ENCODE measurements around the gene MTCL1. TPM values are rescaled to one million over a fixed set of nuclear protein-coding genes. Genes with fewer than 3 reads are reported as not detected.

MTCL1 gene
- total and polyA plus RNA-seq, 9 of the 15 experiments (the other 6 are each of a cell fraction or from before 2014, with no cell fraction given) = 0.21 to 7.4 (median 3.7) TPM

DNA sequence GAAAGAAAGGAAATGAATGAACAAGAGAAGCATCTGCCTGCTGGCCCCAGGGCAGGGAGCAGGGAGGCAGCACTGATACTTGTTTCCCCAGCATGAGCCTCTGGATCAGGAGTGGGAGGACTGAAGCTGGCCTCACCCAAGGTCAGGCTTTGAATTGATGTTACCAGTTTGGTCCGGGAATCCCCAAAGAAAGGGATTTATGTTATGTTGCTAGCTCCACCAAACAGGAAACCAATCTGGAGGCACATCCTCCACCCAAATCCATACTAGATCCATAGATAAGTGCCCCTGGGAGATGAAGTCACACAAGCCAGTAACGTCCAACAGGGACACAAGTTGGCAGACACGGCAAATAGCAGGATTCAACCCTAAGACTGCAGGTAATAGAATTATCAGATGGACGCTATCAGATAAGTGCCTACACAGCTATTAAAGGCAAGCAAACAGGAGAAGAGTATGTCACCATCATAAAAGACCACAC is 85.9 kb downstream of the MTCL1 start:
- Histone ChIP-seq H2AFZ (ENCODE audit: low read depth, low read length) (no peak overlapping the region), H3K27ac (ENCODE audit: extremely low read depth, low read depth, low read length) (no peak overlapping the region), H3K79me2 (ENCODE audit: control insufficient read depth, insufficient read depth, low read length) (no peaks in the 10 kb centered on the region), H3K9me3 (replicated peaks; ENCODE audit: control insufficient read depth, insufficient read depth, low read depth, low read length) (no peaks in the 10 kb centered on the region), H4K20me1 (replicated peaks; ENCODE audit: control insufficient read depth, insufficient read depth, low read length) (no peaks in the 10 kb centered on the region), H3K9me1 (ENCODE audit: control insufficient read depth, insufficient read depth, low read length) (no peaks in the 10 kb centered on the region), H3K4me2 (ENCODE audit: insufficient read depth, low read length) (no peak overlapping the region), H3K4me3 (no peak overlapping the region), H3K36me3 (ENCODE audit: control insufficient read depth, insufficient read depth, low read length) (no peaks in the 10 kb centered on the region), H3K27me3 (ENCODE audit: control insufficient read depth in 2 of 2, insufficient read depth in 2 of 2, low read length in 2 of 2) (peaks cover 23 to 45% of the 10 kb centered on the region in 2 experiments), H3K4me1 (replicated peaks in 1 of 2; ENCODE audit: control insufficient read depth in 2 of 2, insufficient read depth in 2 of 2, low read length in 2 of 2) (peaks cover 3 to 8% of the 10 kb centered on the region in 2 experiments; a peak in 4 of 5 replicates), H3K9ac (ENCODE audit: insufficient read depth in 1 of 2, low read depth in 2 of 2, low read length in 2 of 2) (no peak overlapping the region)
- WGBS (ENCODE audit: insufficient coverage, low coverage, missing lambda C conversion rate) = 16% methylated on average over 4 of the region's 4 CpGs
- in situ Hi-C loops (cut with MboI) = no loop called here
- no peak for FAIRE-seq
- POLR2A ChIA-PET = interaction anchor here (0.7 to 3.5 kb wide), 3 partner anchors 16 to 28 kb away, joined by 3 to 8 read pairs (median 4); no protein-coding TSS in a partner anchor
- DNase-seq (ENCODE audit: extremely low read depth in 1 of 4, low spot score in 3 of 4) = no peak
- TF ChIP-seq, protein P1, sequence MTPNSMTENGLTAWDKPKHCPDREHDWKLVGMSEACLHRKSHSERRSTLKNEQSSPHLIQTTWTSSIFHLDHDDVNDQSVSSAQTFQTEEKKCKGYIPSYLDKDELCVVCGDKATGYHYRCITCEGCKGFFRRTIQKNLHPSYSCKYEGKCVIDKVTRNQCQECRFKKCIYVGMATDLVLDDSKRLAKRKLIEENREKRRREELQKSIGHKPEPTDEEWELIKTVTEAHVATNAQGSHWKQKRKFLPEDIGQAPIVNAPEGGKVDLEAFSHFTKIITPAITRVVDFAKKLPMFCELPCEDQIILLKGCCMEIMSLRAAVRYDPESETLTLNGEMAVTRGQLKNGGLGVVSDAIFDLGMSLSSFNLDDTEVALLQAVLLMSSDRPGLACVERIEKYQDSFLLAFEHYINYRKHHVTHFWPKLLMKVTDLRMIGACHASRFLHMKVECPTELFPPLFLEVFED (CRISPR knock-in tag; conservative IDR thresholded peaks at IDR 0.05) = no peak
- TF ChIP-seq SMARCC2 (IDR thresholded peaks at IDR 0.05; ENCODE audit: low read depth) (no peak), MAZ (CRISPR knock-in tag; conservative IDR thresholded peaks at IDR 0.05 in 1 of 2, IDR thresholded peaks at IDR 0.05 in 1 of 2) (no peak), RBM14 (IDR thresholded peaks at IDR 0.05; ENCODE audit: borderline replicate concordance, insufficient read depth, low read depth, low read length) (no peak), ZNF589 (CRISPR knock-in tag; IDR thresholded peaks at IDR 0.05; ENCODE audit: low read depth) (no peak), ZNF584 (CRISPR knock-in tag; IDR thresholded peaks at IDR 0.05; ENCODE audit: low read depth) (no peak), EP400 (IDR thresholded peaks at IDR 0.05) (no peak), ZNF717 (CRISPR knock-in tag; IDR thresholded peaks at IDR 0.05) (no peak), PHB2 (IDR thresholded peaks at IDR 0.05; ENCODE audit: low read depth) (no peak)
- TF ChIP-seq, protein P2, sequence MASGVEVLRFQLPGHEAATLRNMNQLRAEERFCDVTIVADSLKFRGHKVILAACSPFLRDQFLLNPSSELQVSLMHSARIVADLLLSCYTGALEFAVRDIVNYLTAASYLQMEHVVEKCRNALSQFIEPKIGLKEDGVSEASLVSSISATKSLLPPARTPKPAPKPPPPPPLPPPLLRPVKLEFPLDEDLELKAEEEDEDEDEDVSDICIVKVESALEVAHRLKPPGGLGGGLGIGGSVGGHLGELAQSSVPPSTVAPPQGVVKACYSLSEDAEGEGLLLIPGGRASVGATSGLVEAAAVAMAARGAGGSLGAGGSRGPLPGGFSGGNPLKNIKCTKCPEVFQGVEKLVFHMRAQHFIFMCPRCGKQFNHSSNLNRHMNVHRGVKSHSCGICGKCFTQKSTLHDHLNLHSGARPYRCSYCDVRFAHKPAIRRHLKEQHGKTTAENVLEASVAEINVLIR (CRISPR knock-in tag; IDR thresholded peaks at IDR 0.05) = no peak
- TF ChIP-seq, protein P3, sequence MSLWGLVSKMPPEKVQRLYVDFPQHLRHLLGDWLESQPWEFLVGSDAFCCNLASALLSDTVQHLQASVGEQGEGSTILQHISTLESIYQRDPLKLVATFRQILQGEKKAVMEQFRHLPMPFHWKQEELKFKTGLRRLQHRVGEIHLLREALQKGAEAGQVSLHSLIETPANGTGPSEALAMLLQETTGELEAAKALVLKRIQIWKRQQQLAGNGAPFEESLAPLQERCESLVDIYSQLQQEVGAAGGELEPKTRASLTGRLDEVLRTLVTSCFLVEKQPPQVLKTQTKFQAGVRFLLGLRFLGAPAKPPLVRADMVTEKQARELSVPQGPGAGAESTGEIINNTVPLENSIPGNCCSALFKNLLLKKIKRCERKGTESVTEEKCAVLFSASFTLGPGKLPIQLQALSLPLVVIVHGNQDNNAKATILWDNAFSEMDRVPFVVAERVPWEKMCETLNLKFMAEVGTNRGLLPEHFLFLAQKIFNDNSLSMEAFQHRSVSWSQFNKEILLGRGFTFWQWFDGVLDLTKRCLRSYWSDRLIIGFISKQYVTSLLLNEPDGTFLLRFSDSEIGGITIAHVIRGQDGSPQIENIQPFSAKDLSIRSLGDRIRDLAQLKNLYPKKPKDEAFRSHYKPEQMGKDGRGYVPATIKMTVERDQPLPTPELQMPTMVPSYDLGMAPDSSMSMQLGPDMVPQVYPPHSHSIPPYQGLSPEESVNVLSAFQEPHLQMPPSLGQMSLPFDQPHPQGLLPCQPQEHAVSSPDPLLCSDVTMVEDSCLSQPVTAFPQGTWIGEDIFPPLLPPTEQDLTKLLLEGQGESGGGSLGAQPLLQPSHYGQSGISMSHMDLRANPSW (CRISPR knock-in tag; IDR thresholded peaks at IDR 0.05) = no peak
- intact Hi-C loops (cut with micrococcal nuclease) = loop anchor here (10.0 kb wide), 1 partner anchor 106 kb away; no protein-coding TSS in a partner anchor
- no peak for ATAC-seq
- CTCF ChIA-PET (ENCODE audit: low intra/inter-chr PET ratio) = no interaction called here
- BruUV-seq (replicated peaks) = no TSS peak

All from K562 (cell line).